ENCODE data around the gene GATAD2B. TPM values are rescaled to one million over a fixed set of nuclear protein-coding genes. Genes with fewer than 3 reads are reported as not detected.

The GATAD2B gene
- total and polyA plus RNA-seq, 2 donors (not counting 3 experiments of a cell fraction or from before 2014, with no cell fraction given), result 8.5 to 46.3 TPM

GRCh38 chr1:153956997-153957715 lies 34.4 kb upstream of the GATAD2B start:
- peak overlapping the region; percentile 72 for H3K9ac ChIP-seq (replicated peaks; ENCODE audit: extremely low read depth, insufficient read depth, low read length)
- H3K79me2 ChIP-seq (ENCODE audit: control insufficient read depth, insufficient read depth, low read length), result peaks cover 40% of the 10 kb centered on the region
- H3K27me3 ChIP-seq (ENCODE audit: control insufficient read depth in 2 of 2, insufficient read depth in 2 of 2, low read length in 2 of 2), result no peaks in the 10 kb centered on the region
- DNase-seq (ENCODE audit: low read depth, low spot score), result no peak
- peaks cover 2 to 22% of the 10 kb centered on the region in 2 experiments for H3K36me3 ChIP-seq (ENCODE audit: control insufficient read depth in 2 of 2, extremely low read depth in 1 of 2, insufficient read depth in 2 of 2, low read length in 2 of 2)
- H3K9me3 ChIP-seq (replicated peaks; ENCODE audit: control insufficient read depth, insufficient read depth, low read length), result no peaks in the 10 kb centered on the region
- no peak for FAIRE-seq
- dilution Hi-C loops (cut with MboI; ENCODE audit: extremely low pct_ligation_motif_present, low sequenced_read_pairs), result no loop called here
- TF ChIP-seq POLR2A (IDR thresholded peaks at IDR 0.05; ENCODE audit: low read depth, low read length) (no peak), EZH2 (IDR thresholded peaks at IDR 0.05; ENCODE audit: borderline replicate concordance, low read depth, low read length, severe bottlenecking) (no peak), JUN (IDR thresholded peaks at IDR 0.05; ENCODE audit: borderline replicate concordance, insufficient read depth, insufficient read length, low read depth) (no peak), FOS (IDR thresholded peaks at IDR 0.05; ENCODE audit: borderline replicate concordance, insufficient read depth, low read length) (no peak), CTCF (IDR thresholded peaks at IDR 0.05; ENCODE audit: extremely low read depth in 1 of 2, insufficient read depth in 1 of 2, low read depth in 1 of 2, low read length in 2 of 2) (no peak), MAX (IDR thresholded peaks at IDR 0.05; ENCODE audit: insufficient read depth, insufficient read length) (no peak), POLR2AphosphoS5 (IDR thresholded peaks at IDR 0.05; ENCODE audit: insufficient read depth, low read depth, low read length) (no peak), GATA2 (IDR thresholded peaks at IDR 0.05; ENCODE audit: insufficient read depth, insufficient read length, low read depth, low read length) (no peak), MYC (IDR thresholded peaks at IDR 0.05; ENCODE audit: low read depth, low read length) (no peak)
- peak overlapping the region; percentile 72 for H3K4me2 ChIP-seq (ENCODE audit: insufficient read depth, low read length)
- intact Hi-C loops (cut with micrococcal nuclease), result no loop called here
- CTCF ChIA-PET, result interaction anchor here (4.2 kb wide), 1 partner anchor 11 kb away, joined by 25 read pairs; the partner anchor contains the start of gene DENND4B
- H4K20me1 ChIP-seq (replicated peaks; ENCODE audit: control insufficient read depth, extremely low read depth, insufficient read depth, low read length), result no peaks in the 10 kb centered on the region
- no peaks in the 10 kb centered on the region for H3K9me1 ChIP-seq (replicated peaks; ENCODE audit: control insufficient read depth, extremely low read depth, insufficient read depth, low read length)
- H2AFZ ChIP-seq (ENCODE audit: low read depth, low read length), result no peak overlapping the region
- BruUV-seq (replicated peaks), result TSS peak; percentile 1
- peak overlapping the region; percentile 47 to 80 (median 75) for H3K4me3 ChIP-seq (replicated peaks in 1 of 3; ENCODE audit: insufficient read depth in 1 of 3, low read depth in 1 of 3, low read length in 3 of 3)
- POLR2A ChIA-PET, result interaction anchor here (1.2 kb wide), 1 partner anchor 76 kb away, joined by 3 read pairs; no protein-coding TSS in a partner anchor
- H3K4me1 ChIP-seq (ENCODE audit: control insufficient read depth, extremely low read depth, insufficient read depth, low read length), result peaks cover 25% of the 10 kb centered on the region
- no peak overlapping the region for H3K27ac ChIP-seq (ENCODE audit: insufficient read depth, low read depth, low read length)

All from endothelial cell of umbilical vein (primary cell).